Bronchial epithelial cell (primary cell): ENCODE data around the gene RYR2. TPM values are rescaled to one million over a fixed set of nuclear protein-coding genes. Genes with fewer than 3 reads are reported as not detected.

Experiments
- DNase-seq: peaks from one replicate; pipeline ENCODE4 v3.0.0-alpha.2; 2010; ENCODE audit warnings: low read depth
- FAIRE-seq: peaks from 2 replicates; lab custom pipeline; 2011; peaks lifted over from hg19 to GRCh38; lab: Jason Lieb, UNC
- H3K27me3 ChIP-seq: 2 replicates; pipeline ENCODE4 v1.5.1; 2011; ENCODE audit warnings: low read length; ENCODE audit not compliant: control insufficient read depth, insufficient read depth
- H3K36me3 ChIP-seq: 2 replicates; pipeline ENCODE4 v1.5.1; 2011; ENCODE audit warnings: low read length; ENCODE audit not compliant: control insufficient read depth, insufficient read depth
- H3K4me3 ChIP-seq: 2 replicates; pipeline ENCODE4 v1.5.1; 2011; ENCODE audit warnings: mild to moderate bottlenecking, low read depth, low read length, control low read depth
- total RNA-seq: library from RNA; depleted of rRNA; stranded (reverse); fragments of >200 nt; gene quantifications from 2 replicates; pipeline ENCODE4 v1.2.1, GENCODE V29; 2014
- TF ChIP-seq, protein P1 (sequence below): IDR thresholded peaks from 2 replicates; pipeline ENCODE4 v1.5.1; 2011; ENCODE audit warnings: mild to moderate bottlenecking, moderate library complexity, low read length, control low read depth, inconsistent platforms; ENCODE audit not compliant: insufficient read depth, severe bottlenecking

RYR2 gene
- total RNA-seq, 1 donor from 2014 or later: not detected

- Histone ChIP-seq H3K4me3 (no peak overlapping the region), H3K27me3 (no peaks in the 10 kb centered on the region), H3K36me3 (no peaks in the 10 kb centered on the region)
- DNase-seq: no peak
- TF ChIP-seq, protein P1, sequence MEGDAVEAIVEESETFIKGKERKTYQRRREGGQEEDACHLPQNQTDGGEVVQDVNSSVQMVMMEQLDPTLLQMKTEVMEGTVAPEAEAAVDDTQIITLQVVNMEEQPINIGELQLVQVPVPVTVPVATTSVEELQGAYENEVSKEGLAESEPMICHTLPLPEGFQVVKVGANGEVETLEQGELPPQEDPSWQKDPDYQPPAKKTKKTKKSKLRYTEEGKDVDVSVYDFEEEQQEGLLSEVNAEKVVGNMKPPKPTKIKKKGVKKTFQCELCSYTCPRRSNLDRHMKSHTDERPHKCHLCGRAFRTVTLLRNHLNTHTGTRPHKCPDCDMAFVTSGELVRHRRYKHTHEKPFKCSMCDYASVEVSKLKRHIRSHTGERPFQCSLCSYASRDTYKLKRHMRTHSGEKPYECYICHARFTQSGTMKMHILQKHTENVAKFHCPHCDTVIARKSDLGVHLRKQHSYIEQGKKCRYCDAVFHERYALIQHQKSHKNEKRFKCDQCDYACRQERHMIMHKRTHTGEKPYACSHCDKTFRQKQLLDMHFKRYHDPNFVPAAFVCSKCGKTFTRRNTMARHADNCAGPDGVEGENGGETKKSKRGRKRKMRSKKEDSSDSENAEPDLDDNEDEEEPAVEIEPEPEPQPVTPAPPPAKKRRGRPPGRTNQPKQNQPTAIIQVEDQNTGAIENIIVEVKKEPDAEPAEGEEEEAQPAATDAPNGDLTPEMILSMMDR: no peak
- no peak for FAIRE-seq
These were observed 124.1 kb downstream of the RYR2 start for GRCh38 chr1:237166086-237166485.

GRCh38 chr1:237166593-237167101, 124.7 kb downstream of the RYR2 start:
- TF ChIP-seq, protein P1: no peak
- FAIRE-seq (no peak), DNase-seq (no peak)
- Histone ChIP-seq H3K4me3 (no peak overlapping the region), H3K36me3 (no peaks in the 10 kb centered on the region), H3K27me3 (no peaks in the 10 kb centered on the region)

DNA sequence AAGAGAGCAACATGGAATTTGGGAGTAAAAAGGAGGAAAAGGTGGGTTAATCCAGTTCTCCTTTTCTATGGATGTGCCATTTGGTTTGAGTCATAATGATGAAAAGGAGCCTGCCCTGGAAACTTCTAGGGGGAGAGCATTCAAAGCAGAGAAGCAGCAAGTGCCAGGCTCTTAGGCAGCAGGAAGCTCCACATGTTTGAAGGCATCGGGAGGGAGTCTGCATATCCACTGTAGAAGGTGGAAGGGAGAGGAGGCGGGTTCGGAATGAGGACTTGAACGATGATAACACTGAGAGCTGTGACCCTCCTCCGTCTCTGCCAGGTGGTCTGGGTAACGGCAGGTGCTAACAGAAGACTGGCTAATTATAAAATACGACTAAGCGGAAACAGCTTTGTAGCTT, 128.2 kb downstream of the RYR2 start:
- Histone ChIP-seq H3K27me3 (no peaks in the 10 kb centered on the region), H3K4me3 (no peak overlapping the region), H3K36me3 (no peaks in the 10 kb centered on the region)
- no peak for FAIRE-seq
- DNase-seq: no peak
- TF ChIP-seq, protein P1: no peak

- Histone ChIP-seq H3K27me3 (no peaks in the 10 kb centered on the region), H3K36me3 (no peaks in the 10 kb centered on the region), H3K4me3 (no peak overlapping the region)
- TF ChIP-seq, protein P1: no peak
- DNase-seq: no peak
- FAIRE-seq: no peak
These were observed 129.6 kb downstream of the RYR2 start for GRCh38 chr1:237171454-237172117.

GRCh38 chr1:237172118-237172485, 130.1 kb downstream of the RYR2 start:
- Histone ChIP-seq H3K36me3 (no peaks in the 10 kb centered on the region), H3K4me3 (no peak overlapping the region), H3K27me3 (no peaks in the 10 kb centered on the region)
- no peak for FAIRE-seq
- no peak for DNase-seq
- TF ChIP-seq, protein P1: no peak

- Histone ChIP-seq H3K27me3 (no peaks in the 10 kb centered on the region), H3K4me3 (no peak overlapping the region), H3K36me3 (no peaks in the 10 kb centered on the region)
- no peak for FAIRE-seq
- TF ChIP-seq, protein P1: no peak
- DNase-seq: no peak
These were observed 137.5 kb downstream of the RYR2 start for GRCh38 chr1:237179503-237179902.
